Pancreas (tissue), 10 donors: Measurements from ENCODE around the gene NR1I2. TPM values are rescaled to one million over a fixed set of nuclear protein-coding genes. Genes with fewer than 3 reads are reported as not detected.

Experiments
- ATAC-seq, 4 donors: fragments of 200-7000 bp; cut with Tn5 transposase; one replicate each; pipeline versions ENCODE4 v1.8.0 to v1.9.1; 2020; ENCODE audit warnings: mild to moderate bottlenecking in 4 of 4, moderate library complexity in 4 of 4
- DNase-seq, 6 donors: peaks; one replicate each; pipeline ENCODE4 v3.0.0-alpha.2; 2020
- FAIRE-seq: peaks from 2 replicates; lab custom pipeline; 2012; peaks lifted over from hg19 to GRCh38; lab: Jason Lieb, UNC
- H3K27ac ChIP-seq, 4 donors: fragments of 200-600 bp; sonication (generic); 1 replicate in 3 of 4; 2 replicates in 1 of 4; pipeline versions ENCODE4 v1.5.0 to v1.8.0; 2020
- H3K27me3 ChIP-seq, 4 donors: fragments of 200-600 bp; one replicate each; pipeline ENCODE4 v1.8.0; 2021
- H3K36me3 ChIP-seq, 3 donors: fragments of 200-600 bp; sonication (generic) in 1 of 3; one replicate each; pipeline versions ENCODE4 v1.5.0 to v1.8.0; 2020 to 2021
- H3K4me1 ChIP-seq, 3 donors: fragments of 200-600 bp; one replicate each; pipeline ENCODE4 v1.8.0; 2021
- H3K4me3 ChIP-seq, 4 donors: fragments of 200-600 bp; sonication (generic) in 2 of 4; one replicate each; pipeline versions ENCODE4 v1.5.0 to v1.8.0; 2020 to 2021
- H3K9me3 ChIP-seq, 4 donors: fragments of 200-600 bp; one replicate each; pipeline ENCODE4 v1.8.0; 2021
- WGBS, 2 donors: extraction: QIAGEN DNeasy Blood & Tissue Kit; methylation state at CpG; one replicate each; pipeline ENCODE4 v1.1.7; 2013; 5-methylcytosine and 5-hydroxymethylcytosine counted together
- intact Hi-C, 3 donors: fragments of 100-400 bp; cut with DNase I; formaldehyde crosslinking; loops; one replicate each; pipeline versions ENCODE4 v1.11.1 to v1.14.2; 2022
- polyA plus RNA-seq, 2 donors: library from polyadenylated mRNA; stranded (reverse); fragments of 200-250 nt; gene quantifications; one replicate each; pipeline ENCODE4 v1.2.3, GENCODE V29; 2013
- total RNA-seq, 6 donors: library from RNA; stranded (reverse); fragmentation: NEBNext Ultra II Directional in 4 of 6; extraction: Animal tissue kit (Norgen Biotek cat#: 25700) in 4 of 6; gene quantifications; one replicate each; pipeline versions ENCODE4 v1.2.1 to v1.2.4, GENCODE V29; 2021 to 2023
- TF ChIP-seq, protein P1 (sequence below), 4 donors: fragments of 200-600 bp; sonication (generic) in 3 of 4; IDR thresholded peaks; one replicate each; pipeline versions ENCODE4 v1.5.0 to v1.8.0; 2021; ENCODE audit warnings: antibody characterized with exemption in 4 of 4
- donor health status: healthy with polysubstance abuse.
- donor health status: DM: no; HTN: no; CAD: no; lungs with moderate emphysema.
- donor health status: DM: no; HTN: no; CAD: no.
- donor health status: control.
- donor health status: control.
- donor health status: Bipolar disorder and iron deficiency.
- donor health status: DM: yes; HTN: yes; CAD: no.
- donor health status: DM: no; HTN: no; CAD: no.
- donor health status: DM: no; HTN: no; CAD: no.
- donor health status: DM: yes; HTN: yes; CAD: no.

Gene NR1I2
- total and polyA plus RNA-seq, 8 donors: 0.12 to 0.31 (median 0.24) TPM

DNA sequence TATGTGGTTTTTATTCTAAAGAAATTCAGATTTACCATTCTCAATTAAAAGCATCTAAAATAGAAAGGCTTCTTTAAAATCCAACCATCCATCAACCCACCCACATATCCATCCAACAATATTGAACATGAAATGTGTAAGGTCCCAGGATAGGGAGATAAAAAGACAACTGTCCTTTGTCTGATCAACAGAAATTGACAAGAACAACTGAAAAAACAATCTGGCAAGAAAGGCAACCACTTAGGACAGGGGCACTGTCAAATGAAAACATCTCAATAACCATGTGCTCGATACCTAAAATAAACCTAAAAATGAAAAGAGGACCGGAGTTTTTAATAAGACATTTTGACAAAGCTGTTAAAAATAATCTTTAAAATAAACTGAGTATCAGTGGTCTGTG, 67.2 kb downstream of the NR1I2 start:
- intact Hi-C loops: no loop called here
- no peak overlapping the region for H3K27ac ChIP-seq
- no peak for ATAC-seq
- no peaks in the 10 kb centered on the region for H3K4me1 ChIP-seq
- H3K36me3 ChIP-seq: no peaks in the 10 kb centered on the region
- no peak overlapping the region for H3K4me3 ChIP-seq
- DNase-seq: no peak
- no peaks in the 10 kb centered on the region for H3K27me3 ChIP-seq
- no peak for FAIRE-seq
- TF ChIP-seq, protein P1, sequence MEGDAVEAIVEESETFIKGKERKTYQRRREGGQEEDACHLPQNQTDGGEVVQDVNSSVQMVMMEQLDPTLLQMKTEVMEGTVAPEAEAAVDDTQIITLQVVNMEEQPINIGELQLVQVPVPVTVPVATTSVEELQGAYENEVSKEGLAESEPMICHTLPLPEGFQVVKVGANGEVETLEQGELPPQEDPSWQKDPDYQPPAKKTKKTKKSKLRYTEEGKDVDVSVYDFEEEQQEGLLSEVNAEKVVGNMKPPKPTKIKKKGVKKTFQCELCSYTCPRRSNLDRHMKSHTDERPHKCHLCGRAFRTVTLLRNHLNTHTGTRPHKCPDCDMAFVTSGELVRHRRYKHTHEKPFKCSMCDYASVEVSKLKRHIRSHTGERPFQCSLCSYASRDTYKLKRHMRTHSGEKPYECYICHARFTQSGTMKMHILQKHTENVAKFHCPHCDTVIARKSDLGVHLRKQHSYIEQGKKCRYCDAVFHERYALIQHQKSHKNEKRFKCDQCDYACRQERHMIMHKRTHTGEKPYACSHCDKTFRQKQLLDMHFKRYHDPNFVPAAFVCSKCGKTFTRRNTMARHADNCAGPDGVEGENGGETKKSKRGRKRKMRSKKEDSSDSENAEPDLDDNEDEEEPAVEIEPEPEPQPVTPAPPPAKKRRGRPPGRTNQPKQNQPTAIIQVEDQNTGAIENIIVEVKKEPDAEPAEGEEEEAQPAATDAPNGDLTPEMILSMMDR (IDR thresholded peaks at IDR 0.05): no peak
- H3K9me3 ChIP-seq: no peaks in the 10 kb centered on the region
- WGBS, 2 donors: 94 to 98% methylated on average over 2 of the region's 2 CpGs

DNA sequence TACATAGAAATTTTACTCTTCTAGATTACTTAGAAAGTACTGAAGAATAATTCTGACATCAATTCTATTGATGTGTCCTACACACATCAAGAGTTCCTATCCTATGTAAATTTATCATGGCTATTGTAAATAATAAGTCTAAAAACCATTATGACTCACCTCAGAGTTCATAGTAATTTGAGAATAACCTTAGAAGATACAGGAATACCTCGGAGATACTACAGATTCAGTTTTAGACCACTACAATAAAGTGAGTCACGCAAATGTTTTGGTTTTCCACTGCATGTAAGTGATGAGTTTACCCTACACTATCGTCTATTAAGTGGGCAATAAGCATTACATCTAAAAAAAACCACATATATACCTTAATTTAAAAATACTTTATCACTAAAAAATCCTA, 74.8 kb downstream of the NR1I2 start:
- Histone ChIP-seq H3K27me3 (no peaks in the 10 kb centered on the region), H3K9me3 (no peaks in the 10 kb centered on the region), H3K27ac (no peak overlapping the region), H3K4me3 (no peak overlapping the region), H3K4me1 (no peaks in the 10 kb centered on the region), H3K36me3 (no peaks in the 10 kb centered on the region)
- intact Hi-C loops: no loop called here
- FAIRE-seq (no peak), DNase-seq (no peak), ATAC-seq (no peak)
- TF ChIP-seq, protein P1 (IDR thresholded peaks at IDR 0.05): no peak
- WGBS, 2 donors: 97 to 98% methylated on average over 3 of the region's 3 CpGs

DNA sequence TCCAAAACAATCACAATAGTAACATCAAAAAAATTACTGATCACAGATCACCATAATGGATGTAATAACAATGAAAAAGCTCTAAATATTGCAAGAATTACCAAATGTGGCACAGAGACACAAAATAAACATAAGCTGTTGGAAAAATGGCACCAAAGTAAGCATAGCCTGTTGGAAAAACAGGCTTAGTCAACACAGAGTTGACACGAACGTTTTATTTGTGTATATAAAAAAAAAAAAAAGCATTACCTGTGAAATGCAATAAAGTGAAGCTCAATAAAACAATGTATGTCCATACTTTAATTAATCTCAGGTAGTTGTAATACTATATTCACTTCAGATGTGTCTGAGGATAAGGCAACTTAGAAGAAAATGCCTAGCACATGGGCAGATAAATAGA, 77.1 kb downstream of the NR1I2 start:
- ATAC-seq (no peak), FAIRE-seq (no peak), DNase-seq (no peak)
- Histone ChIP-seq H3K36me3 (peaks cover 0 to 14% (median 3%) of the 10 kb centered on the region in 3 donors), H3K4me3 (no peak overlapping the region), H3K9me3 (no peaks in the 10 kb centered on the region), H3K27ac (no peak overlapping the region), H3K4me1 (no peaks in the 10 kb centered on the region), H3K27me3 (no peaks in the 10 kb centered on the region)
- WGBS, 2 donors: 42% methylated on average over 2 of the region's 2 CpGs
- TF ChIP-seq, protein P1 (IDR thresholded peaks at IDR 0.05): no peak
- intact Hi-C loops: no loop called here

DNA sequence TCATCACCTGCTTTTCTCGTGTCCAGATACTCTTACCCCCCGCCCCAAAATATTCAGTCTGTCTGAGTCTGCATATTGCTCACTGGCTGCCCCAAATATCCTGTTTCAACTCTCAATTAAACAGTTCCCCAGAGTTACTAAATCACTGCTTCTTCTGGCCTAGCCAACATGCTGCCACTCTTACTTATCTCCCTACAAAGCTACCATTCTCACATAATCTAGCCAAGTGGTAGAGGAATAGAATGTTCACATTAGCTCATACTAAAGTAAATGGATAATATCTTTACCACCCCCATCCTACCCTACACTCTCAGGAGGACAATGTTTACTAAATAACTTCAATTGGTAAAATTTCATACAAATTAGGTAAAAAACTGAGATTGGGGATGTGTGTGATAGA, 77.8 kb downstream of the NR1I2 start:
- H3K36me3 ChIP-seq: peaks cover 0 to 14% (median 3%) of the 10 kb centered on the region in 3 donors
- DNase-seq: no peak
- WGBS, 2 donors: 97 to 100% methylated on average over 2 of the region's 2 CpGs
- TF ChIP-seq, protein P1 (IDR thresholded peaks at IDR 0.05): no peak
- no peak for FAIRE-seq
- intact Hi-C loops: no loop called here
- no peak overlapping the region for H3K4me3 ChIP-seq
- no peak overlapping the region for H3K27ac ChIP-seq
- no peaks in the 10 kb centered on the region for H3K4me1 ChIP-seq
- no peak for ATAC-seq
- H3K9me3 ChIP-seq: no peaks in the 10 kb centered on the region
- H3K27me3 ChIP-seq: no peaks in the 10 kb centered on the region

DNA sequence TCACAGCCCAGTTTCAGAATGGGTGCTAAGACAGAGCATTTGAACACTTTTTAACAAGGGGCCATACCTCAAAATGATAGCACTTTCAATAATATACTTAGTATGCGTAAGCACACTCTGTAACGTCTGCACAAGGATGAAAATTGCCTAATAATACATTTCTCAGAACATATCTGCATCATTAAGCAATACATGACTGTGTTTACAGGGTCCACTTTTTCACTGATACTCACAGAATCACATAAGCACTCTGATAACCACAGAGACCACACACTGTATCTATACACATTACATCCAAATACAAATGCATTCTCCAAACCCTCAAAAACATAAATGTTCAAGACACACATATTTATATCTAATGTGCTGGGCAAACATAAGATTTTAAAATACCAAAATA, 79.8 kb downstream of the NR1I2 start:
- H3K27ac ChIP-seq: no peak overlapping the region
- no peaks in the 10 kb centered on the region for H3K27me3 ChIP-seq
- intact Hi-C loops: no loop called here
- H3K4me3 ChIP-seq: no peak overlapping the region
- 92 to 95% methylated on average over 2 of the region's 2 CpGs for WGBS, 2 donors
- TF ChIP-seq, protein P1 (IDR thresholded peaks at IDR 0.05): no peak
- H3K36me3 ChIP-seq: peaks cover 0 to 14% (median 3%) of the 10 kb centered on the region in 3 donors
- no peak for FAIRE-seq
- DNase-seq: no peak
- H3K9me3 ChIP-seq: no peaks in the 10 kb centered on the region
- no peak for ATAC-seq
- no peaks in the 10 kb centered on the region for H3K4me1 ChIP-seq
